Left cardiac atrium (tissue), 4 donors: Measurements from ENCODE around the gene OR1F1. TPM values are rescaled to one million over a fixed set of nuclear protein-coding genes. Genes with fewer than 3 reads are reported as not detected.
"Not testable (repeated sequence)": the region's sequence is repeated elsewhere in the genome, so short reads cannot be mapped to it uniquely, and the experiment has no call there.

Experiments
- ATAC-seq, 2 donors: fragments of 200-7000 bp; cut with Tn5 transposase; one replicate each; pipeline ENCODE4 v1.9.1; 2020; ENCODE audit warnings: mild to moderate bottlenecking in 2 of 2, moderate library complexity in 2 of 2
- DNase-seq: peaks from one replicate; pipeline ENCODE4 v3.0.0-alpha.2; 2020
- intact Hi-C, 2 donors: fragments of 100-400 bp; cut with DNase I; formaldehyde crosslinking; loops; one replicate each; pipeline versions ENCODE4 v1.14.1 to v1.15.1; 2022 to 2023
- total RNA-seq, 2 donors: library from RNA; stranded (reverse); fragmentation: NEBNext Ultra II Directional; extraction: Animal tissue kit (Norgen Biotek cat#: 25700); gene quantifications; one replicate each; pipeline ENCODE4 v1.2.1, GENCODE V29; 2021
- donor health status: DM: no; HTN: yes; CAD: no.
- donor health status: DM: no; HTN: yes; CAD: no; lungs with severe emphysema.
- donor health status: DM: yes; HTN: yes; CAD: no.
- donor health status: Dilated cardiomyopathy.

Gene OR1F1
- total RNA-seq, 2 donors from 2014 or later, result not detected

- intact Hi-C loops, result no loop called here
- ATAC-seq (peak; percentile 57 to 64), DNase-seq (peak; percentile 80)
These were observed 38.2 kb upstream of the OR1F1 start for GRCh38 chr16:3149630-3150345.

- intact Hi-C loops, result no loop called here
- ATAC-seq, result peak; percentile 94 to 95
- DNase-seq, result peak; percentile 95
These were observed 37.4 kb upstream of the OR1F1 start for GRCh38 chr16:3150346-3151218.

- DNase-seq (peak; percentile 30), ATAC-seq (no peak)
- intact Hi-C loops, result no loop called here
These were observed 36.1 kb upstream of the OR1F1 start for GRCh38 chr16:3152027-3152276.

- intact Hi-C loops, result no loop called here
- ATAC-seq (peak; percentile 31 to 53), DNase-seq (peak; percentile 81)
These were observed 35.6 kb upstream of the OR1F1 start for GRCh38 chr16:3152277-3152990.

- ATAC-seq, result no peak
- DNase-seq, result no peak
- intact Hi-C loops, result no loop called here
These were observed 35.0 kb upstream of the OR1F1 start for GRCh38 chr16:3152991-3153368.

GRCh38 chr16:3155181-3155580 is 32.8 kb upstream of the OR1F1 start:
- DNase-seq, result no peak
- intact Hi-C loops, result no loop called here
- ATAC-seq, result no peak

GRCh38 chr16:3155972-3156371 is 32.0 kb upstream of the OR1F1 start:
- ATAC-seq, result no peak
- DNase-seq, result no peak
- intact Hi-C loops, result no loop called here

GRCh38 chr16:3157229-3158025 is 30.6 kb upstream of the OR1F1 start:
- DNase-seq (peak; percentile 54), ATAC-seq (peak; percentile 12 to 28)
- intact Hi-C loops, result no loop called here

- no peak for DNase-seq
- intact Hi-C loops, result no loop called here
- ATAC-seq, result peak; percentile 11 to 30
These were observed 29.9 kb upstream of the OR1F1 start for GRCh38 chr16:3158026-3158509.

GRCh38 chr16:3158510-3159314 is 29.3 kb upstream of the OR1F1 start:
- intact Hi-C loops, result no loop called here
- DNase-seq (peak; percentile 90), ATAC-seq (peak; percentile 92 to 95)

GRCh38 chr16:3161235-3162018 is 26.6 kb upstream of the OR1F1 start:
- intact Hi-C loops, result no loop called here
- DNase-seq, result no peak

GRCh38 chr16:3164121-3164991 is 23.6 kb upstream of the OR1F1 start:
- no peak for DNase-seq
- intact Hi-C loops, result no loop called here
- ATAC-seq, result no peak

More at GRCh38 chr16:3161235-3162018, 26.6 kb upstream of the OR1F1 start:
- no peak for ATAC-seq

- ATAC-seq (no peak), DNase-seq (no peak)
- intact Hi-C loops, result loop anchor here in 1 of 2 donors (5.0 kb wide), 1 partner anchor 108 kb away; no protein-coding TSS in a partner anchor
These were observed 22.7 kb upstream of the OR1F1 start for GRCh38 chr16:3165111-3165822.

- DNase-seq, result no peak
These were observed 21.5 kb upstream of the OR1F1 start for GRCh38 chr16:3166505-3166886.

GRCh38 chr16:3168729-3169128 is 19.3 kb upstream of the OR1F1 start:
- not testable (repeated sequence) for ATAC-seq, DNase-seq
- intact Hi-C loops, result loop anchor here in 1 of 2 donors (5.0 kb wide), 1 partner anchor 111 kb away; no protein-coding TSS in a partner anchor

More at GRCh38 chr16:3166505-3166886, 21.5 kb upstream of the OR1F1 start:
- intact Hi-C loops, result loop anchor here in 1 of 2 donors (5.0 kb wide), 1 partner anchor 109 kb away; no protein-coding TSS in a partner anchor
- no peak for ATAC-seq
